KMS-11 (cell line): ENCODE data around the gene NBDY.

Experiments used
- H2AFZ ChIP-seq: fragments of 200-600 bp; sonication (generic); 2 replicates; pipeline ENCODE4 v1.6.1; 2016; ENCODE audit warnings: antibody characterized with exemption, mixed run types, low read depth
- H3K27ac ChIP-seq: fragments of 200-600 bp; sonication (generic); 2 replicates; pipeline ENCODE4 v1.6.1; 2016; ENCODE audit warnings: mild to moderate bottlenecking, mixed run types
- H3K27me3 ChIP-seq: fragments of 200-600 bp; sonication (generic); 2 replicates; pipeline ENCODE4 v1.6.1; 2017; ENCODE audit warnings: mild to moderate bottlenecking, low read depth, mixed run types, moderate library complexity; ENCODE audit not compliant: insufficient read depth
- H3K36me3 ChIP-seq: fragments of 200-600 bp; sonication (generic); 2 replicates; pipeline ENCODE4 v1.6.1; 2017; ENCODE audit warnings: mild to moderate bottlenecking, mixed run types; ENCODE audit not compliant: insufficient read depth
- H3K4me1 ChIP-seq: fragments of 200-600 bp; sonication (generic); 2 replicates; pipeline ENCODE4 v1.6.1; 2016; ENCODE audit warnings: mild to moderate bottlenecking, low read depth, mixed run types; ENCODE audit not compliant: poor library complexity, severe bottlenecking
- H3K4me2 ChIP-seq: fragments of 200-600 bp; sonication (generic); 2 replicates; pipeline ENCODE4 v1.7.0; 2016; ENCODE audit warnings: mild to moderate bottlenecking, mixed run types
- H3K4me3 ChIP-seq: fragments of 200-600 bp; sonication (generic); IDR thresholded peaks from 2 replicates; pipeline ENCODE4 v1.6.1; 2017; ENCODE audit warnings: low read depth, low read length, mixed read lengths; ENCODE audit not compliant: insufficient read depth
- H3K79me2 ChIP-seq: fragments of 200-600 bp; sonication (generic); 2 replicates; pipeline ENCODE4 v1.6.1; 2016; ENCODE audit warnings: low read depth, mixed run types; ENCODE audit not compliant: insufficient read depth
- H3K9ac ChIP-seq: fragments of 200-600 bp; sonication (generic); 2 replicates; pipeline ENCODE4 v1.6.1; 2016; ENCODE audit warnings: mild to moderate bottlenecking, mixed run types
- H4K20me1 ChIP-seq: fragments of 200-600 bp; sonication (generic); 2 replicates; pipeline ENCODE4 v1.6.1; 2016; ENCODE audit warnings: mild to moderate bottlenecking, mixed run types; ENCODE audit not compliant: insufficient read depth
- TF ChIP-seq, protein P1 (sequence below): fragments of 200-600 bp; sonication (generic); conservative IDR thresholded peaks from 2 replicates; pipeline ENCODE4 v1.6.1; 2017; ENCODE audit warnings: low read depth, mild to moderate bottlenecking, antibody characterized with exemption, low read length, moderate library complexity, mixed read lengths

Gene NBDY

DNA sequence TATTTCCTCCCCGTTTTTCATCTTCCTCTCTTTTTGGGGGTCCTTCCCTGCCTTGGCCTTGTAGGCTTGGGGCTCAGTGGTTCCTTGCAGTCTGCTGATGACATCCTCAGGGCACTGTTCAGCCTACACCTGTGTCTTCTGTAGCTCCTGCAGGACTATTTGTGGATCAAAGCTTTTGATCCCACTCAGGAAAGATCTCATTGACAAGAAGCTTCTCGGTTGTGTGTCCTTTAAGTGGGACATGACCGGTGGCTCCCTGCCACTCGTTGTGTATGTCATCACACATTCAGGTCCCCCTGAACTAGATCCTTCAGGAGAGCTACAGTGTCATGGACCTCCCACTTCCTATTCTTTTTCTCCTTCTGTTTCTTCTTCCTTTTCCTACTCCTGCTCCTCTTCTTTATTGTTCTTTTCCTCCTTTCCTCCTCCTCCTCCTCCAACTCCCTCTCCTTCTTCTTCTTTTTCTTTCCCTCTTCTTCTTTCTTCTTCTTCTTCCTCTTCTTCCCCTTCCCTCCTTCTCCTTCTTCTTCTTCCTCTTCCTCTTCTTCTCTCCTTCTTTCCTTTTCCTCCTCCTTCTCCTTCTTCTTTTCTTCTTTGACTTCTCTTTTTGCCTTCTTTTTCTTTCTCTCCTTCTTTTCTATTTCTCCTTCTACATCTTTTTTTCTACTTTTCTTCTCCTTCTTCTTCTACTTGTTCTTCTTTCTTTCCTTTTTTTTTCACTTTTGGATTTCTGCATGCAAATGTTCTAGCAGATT lies 67.8 kb downstream of the NBDY start:
- Histone ChIP-seq H3K4me3 (no peak overlapping the region), H3K4me1 (peaks cover 18% of the 10 kb centered on the region), H3K27me3 (no peaks in the 10 kb centered on the region), H3K36me3 (no peaks in the 10 kb centered on the region), H3K4me2 (no peak overlapping the region), H3K9ac (no peak overlapping the region), H4K20me1 (no peaks in the 10 kb centered on the region), H2AFZ (no peak overlapping the region), H3K27ac (no peak overlapping the region), H3K79me2 (no peaks in the 10 kb centered on the region)
- TF ChIP-seq, protein P1, sequence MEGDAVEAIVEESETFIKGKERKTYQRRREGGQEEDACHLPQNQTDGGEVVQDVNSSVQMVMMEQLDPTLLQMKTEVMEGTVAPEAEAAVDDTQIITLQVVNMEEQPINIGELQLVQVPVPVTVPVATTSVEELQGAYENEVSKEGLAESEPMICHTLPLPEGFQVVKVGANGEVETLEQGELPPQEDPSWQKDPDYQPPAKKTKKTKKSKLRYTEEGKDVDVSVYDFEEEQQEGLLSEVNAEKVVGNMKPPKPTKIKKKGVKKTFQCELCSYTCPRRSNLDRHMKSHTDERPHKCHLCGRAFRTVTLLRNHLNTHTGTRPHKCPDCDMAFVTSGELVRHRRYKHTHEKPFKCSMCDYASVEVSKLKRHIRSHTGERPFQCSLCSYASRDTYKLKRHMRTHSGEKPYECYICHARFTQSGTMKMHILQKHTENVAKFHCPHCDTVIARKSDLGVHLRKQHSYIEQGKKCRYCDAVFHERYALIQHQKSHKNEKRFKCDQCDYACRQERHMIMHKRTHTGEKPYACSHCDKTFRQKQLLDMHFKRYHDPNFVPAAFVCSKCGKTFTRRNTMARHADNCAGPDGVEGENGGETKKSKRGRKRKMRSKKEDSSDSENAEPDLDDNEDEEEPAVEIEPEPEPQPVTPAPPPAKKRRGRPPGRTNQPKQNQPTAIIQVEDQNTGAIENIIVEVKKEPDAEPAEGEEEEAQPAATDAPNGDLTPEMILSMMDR, result no peak

DNA sequence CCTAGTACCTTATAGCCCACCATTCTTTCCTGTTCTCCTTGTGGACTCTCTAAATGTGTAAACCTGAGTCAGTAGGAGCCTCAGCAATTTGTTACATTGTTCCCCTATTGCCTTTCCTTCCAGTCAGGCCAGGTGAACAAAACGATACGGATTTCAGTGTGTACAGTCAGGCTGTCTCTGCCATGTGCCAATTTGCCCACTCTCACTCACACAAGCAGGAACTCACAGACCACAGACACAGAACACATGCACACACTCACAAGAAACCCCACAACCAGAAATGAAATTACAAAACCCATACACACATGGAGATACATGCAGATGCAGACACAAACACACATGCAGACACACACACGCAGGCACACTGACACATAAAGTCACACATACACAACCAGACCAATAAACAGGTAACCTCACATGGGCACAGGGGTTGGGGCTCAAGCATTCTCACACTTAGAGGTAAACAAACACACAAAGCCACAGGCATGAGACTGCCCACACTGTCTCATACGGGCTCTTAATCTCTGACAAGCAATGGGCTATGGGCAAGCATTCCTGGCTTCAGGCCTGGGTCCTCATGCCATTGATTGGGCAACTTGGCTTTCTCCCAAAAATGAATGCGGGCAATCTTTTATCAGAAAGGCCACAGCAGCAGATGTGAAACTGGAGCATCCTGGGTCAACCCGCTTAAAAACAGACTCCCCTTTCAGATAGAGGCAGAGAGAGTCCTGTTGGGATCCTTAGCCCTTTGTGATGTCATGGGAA lies 68.7 kb downstream of the NBDY start:
- Histone ChIP-seq H3K27ac (no peak overlapping the region; the same call in 1 of the 2 replicates), H3K4me2 (peak overlapping the region; percentile 30; the same call in 1 of the 2 replicates), H3K79me2 (no peaks in the 10 kb centered on the region), H3K4me1 (peaks cover 18% of the 10 kb centered on the region), H3K27me3 (no peaks in the 10 kb centered on the region), H2AFZ (no peak overlapping the region), H3K4me3 (no peak overlapping the region), H4K20me1 (no peaks in the 10 kb centered on the region), H3K36me3 (no peaks in the 10 kb centered on the region), H3K9ac (no peak overlapping the region)
- TF ChIP-seq, protein P1, result no peak

DNA sequence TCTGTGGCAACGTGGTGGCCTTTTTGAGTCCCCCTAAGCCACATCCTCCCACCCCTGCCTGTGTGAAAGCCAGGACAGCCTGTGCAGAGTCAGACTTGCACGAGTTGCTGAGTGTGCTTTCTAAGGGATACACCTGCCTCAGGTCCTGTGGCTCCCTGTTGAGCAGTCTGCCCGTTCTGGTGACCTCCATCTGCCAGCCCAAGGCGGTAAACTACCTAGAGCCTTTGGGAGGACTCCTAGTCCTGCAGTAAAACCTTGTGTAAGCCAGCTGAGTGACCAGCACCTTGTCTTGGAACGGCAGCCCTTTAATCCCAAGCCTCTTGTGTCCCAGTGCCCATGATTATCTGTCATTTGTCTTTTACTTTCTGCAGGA lies 69.3 kb downstream of the NBDY start:
- Histone ChIP-seq H3K4me1 (peaks cover 18% of the 10 kb centered on the region), H2AFZ (no peak overlapping the region), H3K79me2 (no peaks in the 10 kb centered on the region), H3K4me3 (no peak overlapping the region), H3K36me3 (no peaks in the 10 kb centered on the region), H3K4me2 (peak overlapping the region; percentile 30), H3K9ac (no peak overlapping the region), H3K27ac (no peak overlapping the region; the same call in 1 of the 2 replicates), H4K20me1 (no peaks in the 10 kb centered on the region), H3K27me3 (no peaks in the 10 kb centered on the region)
- TF ChIP-seq, protein P1, result no peak

DNA sequence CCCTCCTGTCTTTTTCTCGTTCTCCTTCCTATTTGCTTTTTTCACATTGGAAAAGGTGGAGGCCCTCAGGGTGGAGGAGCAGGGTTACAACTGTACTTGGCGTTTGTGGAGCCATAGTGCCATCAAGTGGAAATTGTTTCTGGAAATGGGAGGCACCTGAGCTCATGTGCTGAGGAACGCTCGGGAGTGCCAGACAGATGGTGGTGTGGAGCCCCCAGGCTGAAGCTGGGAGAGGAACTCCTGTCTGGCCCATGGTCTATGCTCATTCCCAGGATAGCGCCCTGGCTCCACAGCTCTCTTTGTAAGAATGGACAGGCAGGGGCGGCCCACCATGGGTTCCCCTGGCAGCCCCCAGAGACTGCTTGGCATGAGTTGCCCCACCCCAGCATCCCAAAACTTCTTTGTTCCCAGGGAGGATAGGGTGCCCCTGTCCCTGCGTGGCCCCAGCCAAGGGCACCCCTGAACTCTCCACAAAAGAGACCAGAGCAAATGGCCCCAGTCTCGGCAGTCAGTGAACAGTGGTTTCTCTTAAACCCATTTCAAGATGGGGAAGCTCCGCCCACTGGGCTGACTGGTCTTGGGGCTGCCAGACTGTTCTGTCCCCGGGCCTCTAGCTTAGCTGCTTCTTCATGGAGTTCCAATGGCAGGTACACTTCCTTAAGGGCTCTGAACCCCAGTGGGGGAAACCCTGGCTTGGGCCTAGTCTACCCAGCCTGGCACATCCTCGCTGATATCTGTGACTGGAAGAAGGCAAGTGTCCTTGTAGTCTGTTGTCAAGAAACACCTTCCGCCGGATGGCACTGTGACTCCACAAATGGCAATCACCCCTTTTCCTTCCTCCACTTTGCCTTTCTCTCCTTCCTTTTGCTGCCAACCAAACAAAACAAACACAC lies 70.1 kb downstream of the NBDY start:
- Histone ChIP-seq H4K20me1 (no peaks in the 10 kb centered on the region), H2AFZ (no peak overlapping the region), H3K4me2 (no peak overlapping the region; the same call in 1 of the 2 replicates), H3K79me2 (no peaks in the 10 kb centered on the region), H3K36me3 (no peaks in the 10 kb centered on the region), H3K27ac (no peak overlapping the region), H3K4me3 (no peak overlapping the region), H3K4me1 (peaks cover 18% of the 10 kb centered on the region), H3K27me3 (no peaks in the 10 kb centered on the region), H3K9ac (no peak overlapping the region)
- TF ChIP-seq, protein P1, result no peak
